Activated naive CD4-positive, alpha-beta T cell treated with anti-CD3 and anti-CD28 coated beads for 36 hours (primary cell): ENCODE results near the gene INO80E. TPM values are rescaled to one million over a fixed set of nuclear protein-coding genes. Genes with fewer than 3 reads are reported as not detected.

Experiments
- CTCF ChIA-PET: fragments of 350-600 bp; sonication (Branson Sonifier 250); formaldehyde crosslinking; loops from one replicate; lab custom pipeline; 2021; ENCODE audit warnings: antibody characterized with exemption; lab: Charles Lee
- DNase-seq: peaks from one replicate; pipeline ENCODE4 v3.0.0-alpha.2; 2020
- H3K27ac Mint-ChIP-seq: one replicate; pipeline ENCODE4 v1.8.0; 2021; ENCODE audit warnings: mild to moderate bottlenecking, mixed read lengths
- H3K27me3 Mint-ChIP-seq: one replicate; pipeline ENCODE4 v1.8.0; 2021; ENCODE audit warnings: low read depth, mixed read lengths
- H3K36me3 Mint-ChIP-seq: one replicate; pipeline ENCODE4 v1.8.0; 2021; ENCODE audit warnings: low read depth, mixed read lengths
- H3K4me1 Mint-ChIP-seq: one replicate; pipeline ENCODE4 v1.8.0; 2021; ENCODE audit warnings: low read depth, mixed read lengths
- H3K4me3 Mint-ChIP-seq: one replicate; pipeline ENCODE4 v1.8.0; 2021; ENCODE audit warnings: mild to moderate bottlenecking, moderate library complexity, mixed read lengths
- H3K9me3 Mint-ChIP-seq: one replicate; pipeline ENCODE4 v1.8.0; 2021; ENCODE audit warnings: mixed read lengths
- intact Hi-C: fragments of 100-400 bp; cut with micrococcal nuclease; formaldehyde crosslinking; loops from one replicate; pipeline ENCODE4 v1.15.1; 2023
- total RNA-seq, 2 experiments: library from RNA; stranded (reverse); gene quantifications; one replicate each; pipeline ENCODE4 v1.2.3, GENCODE V29; 2021

Gene INO80E
- total RNA-seq, 2 experiments from 2014 or later, result 62.0 to 65.4 TPM

DNA sequence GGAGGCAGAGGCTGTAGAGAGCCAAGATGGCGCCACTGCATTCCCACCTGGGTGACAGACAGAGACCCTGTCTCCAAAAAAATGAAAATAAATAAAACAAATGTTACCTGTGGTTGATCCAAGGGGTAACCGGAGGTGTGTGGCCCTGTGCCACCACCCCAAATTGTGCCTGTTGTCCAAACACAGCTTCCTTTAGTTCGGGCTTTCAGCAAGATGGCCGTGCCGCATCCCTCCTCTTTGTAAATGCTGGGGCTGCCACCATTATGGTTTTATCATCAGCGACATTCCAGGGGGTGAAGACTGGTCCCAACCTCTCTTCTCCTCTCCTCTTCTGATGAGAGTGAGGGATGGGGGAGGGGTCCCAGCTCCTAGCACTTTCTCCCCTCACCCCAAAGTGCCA is 26.8 kb downstream of the INO80E start, which contains the start of gene C16orf92:
TSS of gene C16orf92 (plus strand) at position 312 of the 400 bp plus-strand sequence. CDS start 143 bp downstream, outside the sequence.
- Mint-ChIP-seq H3K27ac (no peak within 1 kb of the TSS), H3K4me1 (peaks cover 3% of the 10 kb centered on the region), H3K27me3 (peaks cover 14% of the 10 kb centered on the region), H3K9me3 (no peaks in the 10 kb centered on the region), H3K4me3 (no peak within 1 kb of the TSS), H3K36me3 (no peaks in the 10 kb centered on the region)
- CTCF ChIA-PET, result interaction anchor here (0.6 to 2.6 kb wide), 7 partner anchors 9 to 331 kb away, joined by 3 to 26 read pairs (median 4); partner anchors contain the start of gene KCTD13
- no peak for DNase-seq
- intact Hi-C loops, result loop anchor here (5.0 to 10.0 kb wide), 4 partner anchors 51 to 216 kb away; partner anchors contain the start of genes CDIPT, KCTD13, MAZ and TAOK2

DNA sequence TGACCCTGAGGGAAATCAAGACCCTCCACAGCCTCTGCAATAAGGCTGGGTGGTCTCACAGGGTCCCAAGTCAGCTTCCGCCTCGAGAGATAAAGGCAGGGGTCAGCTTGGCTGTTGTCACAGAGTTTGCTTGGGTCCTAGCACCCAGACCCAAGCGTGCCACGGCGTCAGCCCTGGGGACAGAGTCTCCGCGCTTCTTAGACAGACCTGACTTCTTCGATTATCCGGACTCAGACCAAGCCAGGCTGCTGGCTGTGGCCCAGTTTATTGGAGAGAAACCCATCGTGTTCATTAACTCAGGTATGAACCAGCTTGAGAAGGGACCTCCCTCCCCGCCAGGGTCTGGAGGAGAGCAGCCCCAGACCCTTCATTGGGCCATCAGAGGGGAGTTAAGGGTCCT is 27.5 kb downstream of the INO80E start:
- no peaks in the 10 kb centered on the region for H3K36me3 Mint-ChIP-seq

DNA sequence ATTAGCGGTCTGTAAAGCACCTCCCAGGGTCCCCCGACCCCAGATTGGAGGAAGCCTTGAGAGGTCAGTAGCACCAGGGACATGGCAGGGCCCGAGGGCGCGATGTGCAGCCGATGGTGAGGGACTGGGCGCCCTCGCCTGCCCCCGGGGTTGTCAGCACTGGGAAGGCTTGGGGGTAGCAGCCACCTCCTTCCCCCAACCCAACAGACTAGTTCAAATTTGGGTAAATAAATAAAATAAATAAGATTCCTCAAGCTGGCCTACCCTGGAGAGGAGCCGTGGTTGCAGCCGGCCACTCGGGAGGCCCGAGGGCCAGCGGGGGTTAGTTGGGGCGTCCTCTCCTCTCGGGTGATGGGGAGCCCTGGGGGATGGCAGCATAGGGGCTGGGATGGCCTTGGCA is 28.4 kb downstream of the INO80E start:
- no peak overlapping the region for H3K4me3 Mint-ChIP-seq
- H3K27me3 Mint-ChIP-seq, result peaks cover 23% of the 10 kb centered on the region
- no peaks in the 10 kb centered on the region for H3K36me3 Mint-ChIP-seq
- no peaks in the 10 kb centered on the region for H3K9me3 Mint-ChIP-seq
- CTCF ChIA-PET, result no interaction called here
- H3K27ac Mint-ChIP-seq, result no peak overlapping the region
- no peak for DNase-seq
- intact Hi-C loops, result loop anchor here (5.0 to 10.0 kb wide), 4 partner anchors 52 to 217 kb away; partner anchors contain the start of genes CDIPT, KCTD13, MAZ and TAOK2
- H3K4me1 Mint-ChIP-seq, result peaks cover 5% of the 10 kb centered on the region

More for the DNA sequence above, 27.5 kb downstream of the INO80E start:
- Mint-ChIP-seq H3K27me3 (peaks cover 18% of the 10 kb centered on the region), H3K4me3 (no peak overlapping the region), H3K4me1 (peaks cover 5% of the 10 kb centered on the region), H3K9me3 (no peaks in the 10 kb centered on the region), H3K27ac (no peak overlapping the region)
- DNase-seq, result no peak
- CTCF ChIA-PET, result interaction anchor here (1.2 to 2.6 kb wide), 4 partner anchors 9 to 332 kb away, joined by 3 to 26 read pairs (median 6); partner anchors contain the start of gene KCTD13
- intact Hi-C loops, result loop anchor here (5.0 to 10.0 kb wide), 4 partner anchors 51 to 216 kb away; partner anchors contain the start of genes CDIPT, KCTD13, MAZ and TAOK2

DNA sequence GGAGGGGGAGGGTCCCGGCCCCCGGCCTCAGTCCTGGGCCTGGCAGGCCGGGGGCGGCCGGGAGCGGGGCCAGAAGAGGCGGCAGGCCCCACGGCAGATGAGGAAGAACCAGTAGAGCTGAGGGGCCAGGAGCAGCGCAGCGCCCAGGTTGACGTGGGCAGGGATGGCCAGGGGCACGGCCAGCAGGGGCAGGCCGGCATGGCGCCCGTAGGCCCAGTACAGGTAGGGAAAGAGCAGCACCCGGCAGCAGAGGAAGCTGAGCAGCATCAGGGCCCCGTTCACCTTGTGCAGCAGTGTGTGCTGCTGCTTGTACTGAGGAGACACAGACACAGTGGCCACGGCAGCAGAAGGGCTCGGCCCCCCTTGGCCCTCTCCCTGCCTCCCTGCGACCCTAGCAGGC is 29.1 kb downstream of the INO80E start:
- intact Hi-C loops, result loop anchor here (10.0 kb wide), 1 partner anchor 100 kb away; the partner anchor contains the start of gene KCTD13
- Mint-ChIP-seq H3K36me3 (no peaks in the 10 kb centered on the region), H3K4me3 (no peak overlapping the region), H3K27ac (no peak overlapping the region), H3K9me3 (no peaks in the 10 kb centered on the region), H3K27me3 (peaks cover 30% of the 10 kb centered on the region), H3K4me1 (peaks cover 7% of the 10 kb centered on the region)
- DNase-seq, result no peak
- CTCF ChIA-PET, result no interaction called here

DNA sequence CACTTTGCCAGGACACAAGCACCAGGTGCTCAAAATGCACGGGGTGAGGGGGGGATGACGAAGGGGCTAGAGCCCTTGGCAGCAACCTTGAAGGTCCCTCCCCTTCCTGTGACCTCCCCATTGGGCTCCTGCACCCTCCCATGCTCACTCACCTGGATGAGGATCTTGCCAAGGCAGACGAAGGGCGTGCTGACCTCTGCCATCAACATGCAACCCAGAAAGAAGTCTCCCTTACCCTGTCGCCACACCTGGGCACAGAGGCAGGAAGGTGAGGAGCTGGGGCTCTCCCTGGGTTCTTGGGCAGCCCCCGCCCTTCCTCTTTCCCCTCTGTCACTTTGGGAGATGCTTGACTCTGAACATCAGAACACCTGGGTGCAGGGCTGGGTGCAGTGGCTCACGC is 29.5 kb downstream of the INO80E start:
- Mint-ChIP-seq H3K27me3 (peaks cover 32% of the 10 kb centered on the region), H3K4me1 (peaks cover 9% of the 10 kb centered on the region), H3K4me3 (no peak overlapping the region), H3K9me3 (no peaks in the 10 kb centered on the region), H3K27ac (no peak overlapping the region), H3K36me3 (no peaks in the 10 kb centered on the region)
- CTCF ChIA-PET, result no interaction called here
- intact Hi-C loops, result loop anchor here (10.0 kb wide), 1 partner anchor 101 kb away; the partner anchor contains the start of gene KCTD13
- no peak for DNase-seq

DNA sequence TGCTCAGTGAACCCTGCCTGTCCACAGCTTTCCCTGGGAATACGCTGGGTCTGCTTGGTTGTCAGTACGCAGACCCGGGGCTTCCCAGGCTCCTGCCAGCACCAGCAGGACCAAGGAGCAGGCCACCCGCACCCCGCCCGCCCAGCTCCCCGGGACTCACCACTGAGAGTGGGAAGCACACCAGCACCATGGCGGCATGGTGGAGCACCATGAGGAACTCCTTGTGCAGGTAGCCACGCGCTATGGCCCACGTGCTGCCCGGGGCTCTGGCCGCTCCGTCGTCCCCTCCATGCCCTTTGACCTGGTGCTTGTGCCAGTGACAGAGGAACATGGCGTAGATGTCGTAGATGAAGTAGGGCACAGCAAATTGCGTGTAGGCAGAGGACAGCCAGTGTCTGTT is 30.4 kb downstream of the INO80E start:
- H3K4me1 Mint-ChIP-seq, result peaks cover 6% of the 10 kb centered on the region
- peaks cover 34% of the 10 kb centered on the region for H3K27me3 Mint-ChIP-seq
- H3K27ac Mint-ChIP-seq, result no peak overlapping the region
- no peak for DNase-seq
- intact Hi-C loops, result loop anchor here (10.0 kb wide), 1 partner anchor 102 kb away; the partner anchor contains the start of gene KCTD13
- no peaks in the 10 kb centered on the region for H3K36me3 Mint-ChIP-seq
- CTCF ChIA-PET, result no interaction called here
- H3K4me3 Mint-ChIP-seq, result no peak overlapping the region
- H3K9me3 Mint-ChIP-seq, result no peaks in the 10 kb centered on the region

DNA sequence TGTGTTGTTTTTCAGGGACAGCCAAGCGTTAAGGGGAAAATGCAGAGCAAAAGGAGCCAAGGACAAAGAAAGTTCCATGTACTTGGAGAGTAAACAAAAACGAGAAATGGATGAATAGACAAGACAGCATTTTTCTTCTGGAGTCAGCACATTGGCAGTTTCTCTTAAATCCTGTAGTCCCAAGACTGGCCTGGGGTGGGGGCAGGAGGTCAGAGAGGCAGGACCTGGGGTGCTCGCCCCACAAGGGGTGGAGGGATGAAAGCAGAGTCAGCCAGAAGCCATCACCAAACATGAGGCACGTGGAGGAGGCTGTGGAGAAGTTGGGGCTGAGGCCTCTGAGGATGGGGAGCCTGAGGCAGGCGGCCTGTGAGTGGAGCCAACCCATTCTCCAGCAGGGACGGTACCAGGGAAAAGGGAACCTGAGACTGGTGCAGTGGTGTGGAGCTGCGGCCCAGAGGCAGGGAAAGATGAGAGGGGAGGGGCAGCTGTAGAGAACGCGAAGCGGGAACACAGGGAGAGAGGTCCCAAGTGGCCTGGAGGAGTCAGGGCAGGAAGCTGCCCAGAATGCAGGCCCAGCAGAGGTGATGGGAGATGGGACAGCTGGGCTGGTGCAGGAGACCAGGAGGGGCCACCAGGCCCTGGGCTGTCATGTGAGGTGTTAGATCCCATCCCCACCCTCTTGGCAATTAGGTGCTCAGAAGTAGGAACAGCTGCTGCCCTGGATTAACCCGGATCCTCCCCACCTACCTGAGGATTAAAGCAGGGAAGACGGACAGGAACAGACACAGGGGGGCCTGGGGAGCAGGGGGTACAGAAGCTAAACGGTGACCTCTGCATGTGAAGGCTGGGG is 31.8 kb downstream of the INO80E start:
- Mint-ChIP-seq H3K4me1 (peaks cover 10% of the 10 kb centered on the region), H3K4me3 (no peak overlapping the region), H3K9me3 (no peaks in the 10 kb centered on the region), H3K36me3 (no peaks in the 10 kb centered on the region), H3K27ac (no peak overlapping the region), H3K27me3 (peaks cover 42% of the 10 kb centered on the region)
- no peak for DNase-seq
- CTCF ChIA-PET, result no interaction called here
- intact Hi-C loops, result loop anchor here (10.0 kb wide), 1 partner anchor 103 kb away; the partner anchor contains the start of gene KCTD13

DNA sequence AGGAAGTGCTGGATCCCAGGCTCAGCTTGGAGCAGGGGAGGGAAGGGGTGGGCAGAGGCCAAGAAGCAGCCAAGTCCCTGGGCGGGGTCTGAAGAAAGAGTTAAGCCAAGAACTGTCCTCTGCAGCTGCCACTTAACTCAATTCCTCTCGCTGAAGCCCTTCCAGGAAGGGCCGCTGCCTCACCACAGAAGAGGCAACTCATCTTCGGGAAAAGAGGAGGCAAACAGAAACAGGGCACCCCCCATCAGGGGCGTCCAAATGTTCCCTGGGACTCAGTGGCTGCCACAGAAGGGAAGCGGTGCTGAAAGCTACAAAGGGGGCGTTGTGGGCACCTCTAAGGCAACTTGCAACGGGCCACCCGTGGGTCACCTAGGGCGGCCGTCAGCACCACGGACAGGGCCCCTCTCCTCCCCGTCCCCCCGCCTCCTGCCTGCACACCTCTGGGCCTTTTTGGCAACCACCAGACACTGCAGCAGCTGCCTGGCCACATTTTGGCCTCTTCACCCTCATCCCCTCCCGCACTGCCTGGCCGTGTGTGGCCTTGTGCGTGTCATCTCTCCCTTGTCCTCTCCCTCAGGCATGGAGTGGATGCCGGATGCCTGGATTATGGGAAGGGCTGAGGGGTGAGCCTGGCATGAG is 32.5 kb downstream of the INO80E start:
- H3K4me1 Mint-ChIP-seq, result peaks cover 10% of the 10 kb centered on the region
- H3K36me3 Mint-ChIP-seq, result no peaks in the 10 kb centered on the region
- H3K9me3 Mint-ChIP-seq, result no peaks in the 10 kb centered on the region
- H3K4me3 Mint-ChIP-seq, result no peak overlapping the region
- intact Hi-C loops, result loop anchor here (10.0 kb wide), 1 partner anchor 104 kb away; the partner anchor contains the start of gene KCTD13
- no peak for DNase-seq
- H3K27ac Mint-ChIP-seq, result no peak overlapping the region
- CTCF ChIA-PET, result no interaction called here
- H3K27me3 Mint-ChIP-seq, result peaks cover 42% of the 10 kb centered on the region

DNA sequence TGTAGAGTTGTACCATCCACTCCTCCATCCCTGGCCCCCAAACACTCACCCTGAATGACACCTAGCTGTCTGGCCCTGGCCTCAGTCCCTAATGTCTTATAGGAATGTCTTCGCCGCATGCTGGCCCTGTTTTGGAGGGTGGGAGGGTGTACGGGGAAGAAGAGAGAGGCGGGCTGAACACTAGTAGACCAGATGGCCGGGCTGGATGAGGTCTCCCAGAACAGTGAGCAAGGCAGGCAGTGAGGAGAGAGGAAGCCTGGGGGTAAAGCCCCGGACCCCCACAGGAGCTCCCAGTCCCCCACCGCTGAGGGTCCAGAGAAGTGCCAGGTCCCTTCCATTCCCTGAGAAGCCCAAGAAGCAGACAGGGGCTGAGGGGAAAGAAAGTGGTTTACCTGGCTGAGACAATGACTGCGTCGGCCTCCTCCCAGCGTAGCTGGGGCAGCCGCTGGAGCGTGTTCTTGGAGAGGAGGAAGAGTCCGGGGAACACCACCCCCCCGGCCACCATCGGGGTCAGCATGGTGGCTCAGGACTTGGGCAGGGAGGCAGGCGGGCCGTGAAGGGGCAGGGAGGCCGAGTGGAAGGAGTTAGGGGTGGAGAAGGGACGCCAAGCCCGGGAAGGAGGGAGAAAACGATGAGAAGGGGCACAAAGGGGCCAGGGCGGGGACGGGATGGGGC is 34.1 kb downstream of the INO80E start:
- CTCF ChIA-PET, result interaction anchor here (0.7 to 3.8 kb wide), 2 partner anchors 11 to 13 kb away, joined by 3 to 23 read pairs; no protein-coding TSS in a partner anchor
- Mint-ChIP-seq H3K9me3 (no peaks in the 10 kb centered on the region), H3K36me3 (no peaks in the 10 kb centered on the region), H3K4me1 (peaks cover 10% of the 10 kb centered on the region), H3K4me3 (no peak overlapping the region), H3K27ac (no peak overlapping the region), H3K27me3 (peaks cover 44% of the 10 kb centered on the region)
- intact Hi-C loops, result no loop called here
- DNase-seq, result no peak

DNA sequence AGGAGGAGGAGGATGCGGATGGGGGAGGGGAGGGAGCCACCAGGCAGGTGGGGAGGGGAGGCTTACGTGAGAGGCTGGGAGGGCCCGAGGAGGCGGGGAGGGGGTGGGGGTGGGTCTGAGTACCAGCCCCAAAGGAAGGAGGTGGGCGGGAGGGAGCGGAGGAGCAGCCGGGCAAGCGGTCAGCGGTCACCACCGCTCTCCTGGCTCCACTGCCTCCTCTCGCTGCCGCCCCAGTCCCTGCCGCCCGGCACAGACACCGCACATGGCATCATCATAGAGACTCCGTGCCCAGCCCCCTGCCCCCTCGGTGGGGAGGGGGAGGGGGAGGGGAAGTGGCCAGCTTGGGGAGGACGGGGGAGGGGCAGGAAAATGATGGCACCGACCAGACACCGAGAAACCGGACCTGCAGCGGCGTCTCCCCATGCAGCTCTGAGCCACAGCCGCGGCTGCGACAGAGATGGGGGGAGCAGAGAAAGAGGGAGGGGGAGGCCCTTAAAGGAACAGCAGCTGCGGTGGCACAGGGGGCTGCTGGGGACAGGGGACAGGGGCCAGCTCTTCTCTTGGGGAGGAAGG is 34.9 kb downstream of the INO80E start, which contains the start of gene TLCD3B:
TSS of gene TLCD3B (minus strand) at position 431 of the 573 bp plus-strand sequence. CDS start 744 bp downstream, outside the sequence.
- DNase-seq, result no peak
- no peak within 1 kb of the TSS for H3K4me3 Mint-ChIP-seq
- H3K27ac Mint-ChIP-seq, result no peak within 1 kb of the TSS
- CTCF ChIA-PET, result interaction anchor here (0.6 to 3.8 kb wide), 19 partner anchors 8 to 385 kb away, joined by 3 to 26 read pairs (median 6); partner anchors contain the start of genes C16orf92, KCTD13 and TBX6
- H3K36me3 Mint-ChIP-seq, result no peaks in the 10 kb centered on the region
- H3K4me1 Mint-ChIP-seq, result peaks cover 10% of the 10 kb centered on the region
- intact Hi-C loops, result no loop called here
- no peaks in the 10 kb centered on the region for H3K9me3 Mint-ChIP-seq
- H3K27me3 Mint-ChIP-seq, result peaks cover 46% of the 10 kb centered on the region

DNA sequence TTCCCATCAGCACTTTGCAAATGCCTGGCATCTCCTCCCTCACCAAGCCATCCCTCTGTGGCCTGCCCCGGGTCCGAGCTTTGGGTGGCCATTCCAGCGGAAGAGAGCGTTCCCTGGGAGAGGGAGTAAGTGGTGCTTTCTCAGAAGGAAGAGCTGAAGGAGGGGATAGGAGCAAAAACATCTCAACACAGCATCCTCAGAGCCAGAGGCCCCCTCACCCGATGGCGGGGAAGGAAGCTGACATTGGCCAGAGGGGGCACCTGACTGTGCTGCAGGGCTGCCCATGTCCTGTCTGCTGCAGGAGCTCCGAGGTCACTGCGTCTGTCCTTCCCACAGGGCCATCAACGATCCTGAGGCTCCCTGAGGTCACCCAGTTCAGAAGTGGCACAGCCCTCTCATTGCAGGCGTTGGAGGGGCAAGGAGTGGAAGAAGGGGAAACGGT is 35.5 kb downstream of the INO80E start:
- H3K9me3 Mint-ChIP-seq, result no peaks in the 10 kb centered on the region
- H3K4me3 Mint-ChIP-seq, result no peak overlapping the region
- no peaks in the 10 kb centered on the region for H3K36me3 Mint-ChIP-seq
- DNase-seq, result no peak
- intact Hi-C loops, result no loop called here
- no peak overlapping the region for H3K27ac Mint-ChIP-seq
- CTCF ChIA-PET, result interaction anchor here (0.5 to 3.8 kb wide), 33 partner anchors 9 to 419 kb away, joined by 3 to 26 read pairs (median 5); partner anchors contain the start of genes C16orf92, KCTD13, TAOK2 and TBX6
- peaks cover 46% of the 10 kb centered on the region for H3K27me3 Mint-ChIP-seq
- H3K4me1 Mint-ChIP-seq, result peaks cover 10% of the 10 kb centered on the region
